Subcutaneous adipose tissue (tissue), 4 donors: ENCODE results near the gene MACROH2A1. TPM values are rescaled to one million over a fixed set of nuclear protein-coding genes. Genes with fewer than 3 reads are reported as not detected.

Experiments used
- CTCF ChIP-seq: fragments of 450-650 bp; IDR thresholded peaks from one replicate; pipeline ENCODE4 v1.5.1; 2016; ENCODE audit warnings: low read depth, mild to moderate bottlenecking, control low read depth, antibody characterized with exemption, moderate library complexity
- small RNA-seq: library from RNA; depleted of rRNA; stranded (forward); fragments of <200 nt; gene quantifications from one replicate; pipeline ENCODE3, GENCODE V24; 2016
- total RNA-seq, 4 donors: library from RNA; depleted of rRNA; stranded (reverse); fragments of >200 nt; gene quantifications; one replicate each; pipeline ENCODE4 v1.1.0, GENCODE V29; 2016

The MACROH2A1 gene
- total RNA-seq, 4 donors from 2014 or later: 207 to 426 (median 282) TPM

- no peak for TF ChIP-seq CTCF
Observed at GRCh38 chr5:135294793-135295192, 104.2 kb downstream of the MACROH2A1 start.

GRCh38 chr5:135289651-135290050 is 109.4 kb downstream of the MACROH2A1 start:
- no peak for TF ChIP-seq CTCF

- no peak for TF ChIP-seq CTCF
Observed at GRCh38 chr5:135287551-135287950, 111.5 kb downstream of the MACROH2A1 start.

Small RNAs within 50 kb of the gene (small RNA-seq; reads per million reads assigned to genes)
- not detected for gene DCANP1

Other genes starting within 250 kb of the MACROH2A1 start
- gene DCANP1, start 48.1 kb upstream of the MACROH2A1 start, total RNA-seq: under 1 TPM in 1 of 4 donors, not detected in 3; 0.17 TPM
- under 1 TPM in 1 of 4 donors, not detected in 3; under 0.01 TPM for gene TIFAB, start 53.1 kb upstream of the MACROH2A1 start, total RNA-seq
- gene NEUROG1, start 136.7 kb upstream of the MACROH2A1 start, total RNA-seq: not detected
- gene CXCL14, start 179.8 kb upstream of the MACROH2A1 start, total RNA-seq: 100 to 1,000 TPM in 2 of 4 donors, 10 to 100 TPM in 2; 76.2 to 302 (median 136) TPM